ENCODE data around the gene ZNF202.
"Not testable (repeated sequence)": the region's sequence is repeated elsewhere in the genome, so short reads cannot be mapped to it uniquely, and the experiment has no call there.

ZNF202 gene

DNA sequence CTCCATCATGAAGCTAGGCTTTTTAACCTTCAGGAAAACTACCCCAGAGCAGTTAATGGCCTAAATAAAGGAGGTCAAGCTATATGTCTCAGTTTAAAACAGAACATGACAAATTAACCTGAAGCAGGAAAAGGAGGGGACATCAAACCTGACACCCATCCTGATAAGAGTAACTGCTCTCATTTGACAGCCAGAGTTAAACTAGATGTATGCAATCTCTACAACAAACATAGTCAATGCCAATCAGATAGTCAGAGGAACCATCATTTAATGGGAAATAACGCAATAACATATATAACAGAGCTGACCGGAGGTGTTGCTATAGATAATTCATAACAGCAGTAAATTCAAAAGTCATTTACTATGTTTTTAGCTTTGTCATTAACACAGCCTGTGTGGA is 3.1 kb downstream of the ZNF202 start:
- DNase-seq: no peak

GRCh38 chr11:123736769-123737168 is 4.7 kb downstream of the ZNF202 start:
- no peak for DNase-seq

DNA sequence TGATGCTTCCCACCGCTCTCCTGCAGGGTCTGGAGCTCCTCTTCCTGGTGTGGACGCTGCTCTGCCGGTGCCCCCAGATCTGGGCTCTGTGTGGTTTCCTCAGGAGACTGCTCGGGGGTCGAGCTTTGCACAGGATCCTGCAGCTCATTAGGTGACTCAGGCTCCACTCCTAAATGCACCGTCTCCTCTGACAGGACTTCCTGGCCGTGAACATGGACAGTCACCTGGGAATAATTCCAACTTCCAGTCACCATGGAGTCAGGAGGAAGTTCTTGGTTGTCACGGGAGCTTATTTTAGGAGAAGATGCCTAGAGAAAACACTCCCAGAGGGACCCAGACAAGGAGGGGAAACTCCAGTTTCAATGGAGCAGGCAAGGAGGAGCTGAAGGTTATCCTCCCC is 11.9 kb downstream of the ZNF202 start:
- DNase-seq: no peak

- no peak for DNase-seq
Measured at GRCh38 chr11:123725995-123726655, 15.3 kb downstream of the ZNF202 start.

DNA sequence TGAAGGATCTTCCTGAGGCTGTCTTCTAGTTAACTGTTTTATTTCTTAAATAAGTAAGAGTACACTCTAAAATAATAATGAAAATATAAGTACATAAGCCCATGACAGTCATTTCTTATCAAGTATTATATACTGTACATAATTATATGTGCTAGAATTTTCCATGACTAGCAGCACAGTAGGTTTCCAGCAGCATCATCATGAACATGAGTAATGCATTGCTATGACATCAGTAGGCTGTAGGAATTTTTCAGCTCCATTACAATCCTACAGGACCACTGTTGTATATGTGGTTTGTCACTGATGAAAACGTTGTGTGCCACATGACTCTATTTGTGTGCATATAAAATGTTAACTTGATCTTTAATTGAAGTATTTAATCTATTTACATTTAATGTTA is 22.0 kb downstream of the ZNF202 start:
- DNase-seq: no peak

GRCh38 chr11:123718469-123718868 is 23.0 kb downstream of the ZNF202 start:
- no peak for DNase-seq

- no peak for DNase-seq
Measured at GRCh38 chr11:123718063-123718462, 23.4 kb downstream of the ZNF202 start.

DNA sequence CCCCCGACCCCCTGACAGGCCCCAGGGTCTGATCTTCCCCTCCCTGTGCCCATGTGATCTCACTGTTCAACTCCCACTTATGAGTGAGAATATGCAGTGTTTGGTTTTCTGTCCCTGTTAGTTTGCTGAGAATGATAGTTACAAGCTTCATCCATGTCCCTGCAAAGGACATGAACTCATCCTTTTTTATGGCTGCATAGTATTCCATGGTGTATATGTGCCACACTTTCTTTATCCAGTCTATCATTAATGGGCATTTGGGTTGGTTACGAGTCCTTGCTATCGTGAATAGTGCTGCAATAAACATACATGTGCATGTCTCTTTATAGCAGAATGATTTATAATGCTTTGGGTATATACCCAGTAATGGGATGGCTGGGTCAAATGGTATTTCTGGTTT is 28.8 kb downstream of the ZNF202 start:
- not testable (repeated sequence) for DNase-seq

- peak; percentile 73 for DNase-seq
Measured at GRCh38 chr11:123707606-123708205, 33.8 kb downstream of the ZNF202 start.

DNA sequence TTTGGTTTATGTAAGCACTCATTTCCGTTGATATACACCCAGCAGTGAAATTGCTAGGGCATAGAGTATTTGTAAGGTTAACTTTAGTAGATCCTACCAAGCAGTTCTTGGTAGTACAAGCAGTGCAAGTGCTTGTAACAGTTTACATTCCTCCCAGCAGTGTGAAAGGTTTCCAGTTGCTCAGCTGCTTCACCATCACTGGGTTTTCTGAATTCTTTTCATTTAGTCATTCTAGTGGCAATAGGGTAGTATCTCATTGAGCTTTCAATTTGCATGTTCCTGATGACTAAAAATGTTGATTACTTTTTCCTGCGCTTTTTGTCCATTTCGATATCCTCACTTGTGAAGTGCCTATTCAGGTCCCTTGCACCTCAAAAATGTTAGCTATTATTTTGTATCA is 34.3 kb downstream of the ZNF202 start:
- no peak for DNase-seq

DNA sequence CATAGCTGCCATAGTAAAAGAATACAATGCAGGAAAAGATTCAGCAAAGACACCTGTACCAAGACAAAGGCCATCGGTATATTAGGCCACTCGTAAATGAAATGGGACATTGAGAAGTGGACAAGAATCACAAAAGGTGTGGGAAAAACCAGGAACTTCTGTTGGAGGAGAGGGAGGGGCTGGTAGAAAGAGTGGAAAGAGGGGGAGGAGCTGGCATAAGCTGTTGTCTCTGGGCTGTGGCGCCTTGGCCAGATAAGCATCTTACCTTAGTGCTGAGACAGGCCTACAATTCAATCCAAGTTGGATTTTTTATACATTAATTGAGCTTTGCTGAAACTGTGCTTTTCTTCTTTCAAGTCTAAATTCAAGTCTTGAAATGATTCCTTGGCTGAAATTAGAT is 37.1 kb downstream of the ZNF202 start:
- DNase-seq: no peak

DNA sequence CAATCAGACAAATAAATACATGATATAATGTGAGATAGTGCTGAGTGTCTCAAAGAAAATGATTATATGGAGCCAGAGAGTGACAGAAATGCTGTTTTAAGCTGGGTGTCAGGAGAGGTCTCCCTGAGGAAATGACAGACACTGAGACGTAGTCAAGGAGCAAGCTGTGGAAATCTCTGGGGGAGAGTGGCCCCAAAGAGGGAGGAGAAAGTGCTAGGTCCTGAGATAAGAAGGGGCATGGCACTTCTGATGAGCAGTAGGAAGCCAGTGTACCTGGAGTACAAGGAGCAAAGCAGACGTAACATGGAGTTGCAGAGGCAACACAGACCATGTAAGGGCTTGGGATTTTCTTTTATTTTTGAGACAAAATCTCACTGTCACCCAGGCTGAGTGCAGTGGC is 38.8 kb downstream of the ZNF202 start:
- no peak for DNase-seq

- DNase-seq: no peak
Measured at GRCh38 chr11:123702139-123702538, 39.3 kb downstream of the ZNF202 start.

GRCh38 chr11:123700772-123701171 is 40.7 kb downstream of the ZNF202 start:
- DNase-seq: no peak

DNA sequence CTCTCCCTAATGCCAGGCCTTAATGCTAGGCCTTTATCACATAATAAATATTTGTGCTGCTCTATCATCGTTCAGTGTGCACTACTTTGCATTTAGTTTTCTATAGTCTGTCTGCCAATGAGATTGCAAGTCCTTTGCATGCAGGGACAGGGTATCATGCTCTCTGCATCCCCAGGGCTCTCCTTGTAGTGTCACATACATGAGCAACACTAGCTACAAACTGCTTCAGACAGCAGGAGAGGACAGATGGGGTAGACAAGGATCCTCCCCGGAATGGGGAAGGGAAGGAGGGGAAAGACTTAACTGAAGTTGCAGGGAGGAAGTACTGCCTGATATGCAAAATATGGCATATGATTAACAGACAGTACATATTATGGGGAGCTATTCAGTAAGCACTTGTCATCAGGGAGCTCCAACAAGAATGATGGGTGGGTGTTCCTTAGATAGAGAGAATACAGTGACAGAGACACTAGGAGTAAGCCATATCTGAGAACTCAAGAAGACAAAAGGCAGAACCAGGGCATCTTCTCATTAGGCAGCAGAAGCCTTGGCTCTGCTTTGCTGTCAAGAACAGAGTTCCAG is 42.8 kb downstream of the ZNF202 start:
- no peak for DNase-seq

- DNase-seq: no peak
Measured at GRCh38 chr11:123696183-123696582, 45.3 kb downstream of the ZNF202 start.

DNA sequence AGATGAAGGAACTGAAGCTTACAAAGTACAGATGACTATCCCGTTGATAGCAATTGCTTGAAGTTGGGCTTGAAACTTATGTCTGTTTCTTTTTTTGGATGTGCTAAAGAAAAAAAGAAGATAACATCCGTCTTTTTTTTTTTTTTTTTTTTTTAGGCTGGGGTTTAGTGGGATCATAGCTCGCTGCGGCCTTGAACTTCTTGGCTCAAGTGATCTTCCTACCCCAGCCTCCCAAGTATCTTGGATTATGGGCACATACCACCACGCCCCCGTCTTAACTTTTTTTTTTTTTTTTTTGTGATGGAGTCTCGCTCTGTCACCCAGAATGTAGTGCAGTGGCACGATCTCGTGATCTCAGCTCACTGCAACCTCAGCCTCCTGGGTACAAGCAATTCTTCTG is 46.2 kb downstream of the ZNF202 start:
- no peak for DNase-seq

DNA sequence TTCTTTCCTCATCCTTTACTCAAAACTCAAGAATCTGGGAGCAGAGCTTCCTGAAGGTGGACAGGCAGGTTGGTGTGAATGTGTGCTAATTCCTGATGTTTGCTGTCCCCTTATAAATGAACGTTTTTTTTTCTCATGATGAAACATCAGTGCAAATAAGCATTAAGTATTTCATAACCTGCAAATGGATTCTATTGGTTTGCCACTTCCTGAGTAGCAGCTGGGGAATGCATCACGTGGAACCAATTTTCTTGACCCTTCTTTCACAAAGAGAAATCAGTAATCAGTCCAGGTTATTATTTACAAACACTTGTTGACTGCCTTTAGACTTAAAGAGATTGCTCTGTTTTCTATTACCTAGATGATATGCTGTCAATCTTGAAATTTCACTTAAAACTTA is 46.9 kb downstream of the ZNF202 start:
- DNase-seq: no peak

GRCh38 chr11:123692961-123693360 is 48.5 kb downstream of the ZNF202 start:
- DNase-seq: no peak

DNA sequence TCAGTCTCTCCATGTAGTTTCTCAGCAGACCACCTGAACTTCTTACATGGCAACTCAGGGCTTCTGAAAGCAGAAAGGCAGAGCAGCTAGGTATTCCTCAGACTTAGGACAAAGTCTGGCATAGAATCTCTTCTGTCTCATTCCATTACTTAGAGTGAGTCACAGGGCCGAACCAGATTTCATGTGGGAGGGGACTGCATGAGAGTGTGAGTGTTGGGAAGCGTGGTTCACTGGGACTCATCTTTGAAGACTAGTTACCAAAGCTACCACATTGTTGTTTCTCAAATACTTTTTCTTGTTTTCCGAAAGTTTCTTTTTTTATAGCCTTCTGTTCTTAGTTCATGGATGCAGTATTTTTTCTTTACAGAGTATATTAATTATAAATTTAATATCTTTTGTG is 51.0 kb downstream of the ZNF202 start:
- DNase-seq: no peak

GRCh38 chr11:123684601-123685000 is 56.9 kb downstream of the ZNF202 start:
- no peak for DNase-seq

- no peak for DNase-seq
Measured at GRCh38 chr11:123683428-123684170, 57.9 kb downstream of the ZNF202 start.

GRCh38 chr11:123682696-123683410 is 58.6 kb downstream of the ZNF202 start:
- no peak for DNase-seq
